Gastrocnemius medialis (tissue), 4 donors: ENCODE results near the gene BTBD16.

ENCODE experiments used
- CTCF ChIP-seq, 5 experiments: fragments of 450-650 bp in 3 of 5; fragments of 200-600 bp in 2 of 5; sonication (generic) in 2 of 5; IDR thresholded peaks in 4 of 5; conservative IDR thresholded peaks in 1 of 5; 1 replicate in 4 of 5; 2 replicates in 1 of 5; pipeline ENCODE4 v1.5.1; 2016 to 2019; ENCODE audit warnings: antibody characterized with exemption in 5 of 5, mild to moderate bottlenecking in 3 of 5, moderate library complexity in 3 of 5
- POLR2A ChIP-seq, 2 donors: fragments of 450-650 bp; IDR thresholded peaks; one replicate each; pipeline ENCODE4 v1.6.1; 2017; ENCODE audit warnings: antibody characterized with exemption in 2 of 2, mild to moderate bottlenecking in 2 of 2, moderate library complexity in 2 of 2

GRCh38 chr10:122363311-122363710 is 92.2 kb downstream of the BTBD16 start:
- no peak for TF ChIP-seq CTCF (IDR thresholded peaks at IDR 0.05 in 4 of 5, conservative IDR thresholded peaks at IDR 0.05 in 1 of 5)
- no peak for TF ChIP-seq POLR2A (IDR thresholded peaks at IDR 0.05)
